SK-N-SH treated with all-trans-retinoic acid at 6 μM for 48 hours (cell line): ENCODE measurements around the gene NFE2L1.

Source experiments
- BACH2 ChIP-seq: fragments of 250-450 bp; sonication (Bioruptor Pico); IDR thresholded peaks from 2 replicates; pipeline ENCODE4 v1.9.0; 2021; ENCODE audit warnings: mild to moderate bottlenecking, borderline replicate concordance
- ISL1 ChIP-seq: fragments of 250-450 bp; sonication (Bioruptor Pico); IDR thresholded peaks from 2 replicates; pipeline ENCODE4 v2.1.2; 2022; ENCODE audit warnings: mild to moderate bottlenecking, moderate library complexity
- PPARA ChIP-seq: fragments of 250-450 bp; sonication (Bioruptor Pico); IDR thresholded peaks from 2 replicates; pipeline ENCODE4 v1.5.0; 2020; ENCODE audit warnings: mild to moderate bottlenecking, borderline replicate concordance
- ZNF565 ChIP-seq: fragments of 450-650 bp; formaldehyde crosslinking; conservative IDR thresholded peaks from 2 replicates; pipeline ENCODE4 v1.5.0; 2020; ENCODE audit warnings: low read depth, mild to moderate bottlenecking, moderate library complexity
- ZNF70 ChIP-seq: fragments of 450-650 bp; formaldehyde crosslinking; IDR thresholded peaks from 2 replicates; pipeline ENCODE4 v1.5.0; 2020; ENCODE audit warnings: mild to moderate bottlenecking, moderate library complexity
- TF ChIP-seq, protein P1 (sequence below): fragments of 250-450 bp; sonication (Bioruptor Pico); IDR thresholded peaks from 2 replicates; pipeline ENCODE4 v1.5.0; 2020; ENCODE audit warnings: mild to moderate bottlenecking, moderate library complexity
- TF ChIP-seq, protein P2 (sequence below): fragments of 250-450 bp; sonication (Bioruptor Pico); IDR thresholded peaks from 2 replicates; pipeline ENCODE4 v1.8.0; 2020; ENCODE audit warnings: mild to moderate bottlenecking, moderate library complexity, borderline replicate concordance
- TF ChIP-seq, protein P3 (sequence below): fragments of 250-450 bp; sonication (Bioruptor Pico); IDR thresholded peaks from 2 replicates; pipeline ENCODE4 v1.5.1; 2021; ENCODE audit warnings: mild to moderate bottlenecking, moderate library complexity

DNA sequence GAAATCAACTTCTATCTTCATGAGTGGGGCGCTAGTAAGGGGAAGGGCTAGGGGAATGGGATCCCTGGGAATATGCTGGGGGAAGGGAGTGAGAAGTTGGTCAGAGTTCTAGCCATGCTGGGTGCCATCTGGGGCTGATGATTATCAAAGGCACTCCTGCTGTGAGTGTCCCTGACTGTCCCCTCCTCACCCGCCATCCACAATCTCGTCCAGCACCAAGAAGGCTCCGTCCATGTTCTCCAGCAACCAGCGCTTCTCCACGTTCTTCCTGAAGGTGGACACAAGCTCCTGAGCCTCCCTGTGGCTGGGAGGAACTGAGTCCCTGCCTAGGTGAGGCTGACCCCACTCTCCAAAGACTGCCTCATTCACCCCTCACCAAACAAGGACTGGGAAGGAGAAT is 16.2 kb upstream of the NFE2L1 start:
- TF ChIP-seq BACH2: no peak
- no peak for TF ChIP-seq ISL1 (CRISPR knock-in tag)
- TF ChIP-seq, protein P1, sequence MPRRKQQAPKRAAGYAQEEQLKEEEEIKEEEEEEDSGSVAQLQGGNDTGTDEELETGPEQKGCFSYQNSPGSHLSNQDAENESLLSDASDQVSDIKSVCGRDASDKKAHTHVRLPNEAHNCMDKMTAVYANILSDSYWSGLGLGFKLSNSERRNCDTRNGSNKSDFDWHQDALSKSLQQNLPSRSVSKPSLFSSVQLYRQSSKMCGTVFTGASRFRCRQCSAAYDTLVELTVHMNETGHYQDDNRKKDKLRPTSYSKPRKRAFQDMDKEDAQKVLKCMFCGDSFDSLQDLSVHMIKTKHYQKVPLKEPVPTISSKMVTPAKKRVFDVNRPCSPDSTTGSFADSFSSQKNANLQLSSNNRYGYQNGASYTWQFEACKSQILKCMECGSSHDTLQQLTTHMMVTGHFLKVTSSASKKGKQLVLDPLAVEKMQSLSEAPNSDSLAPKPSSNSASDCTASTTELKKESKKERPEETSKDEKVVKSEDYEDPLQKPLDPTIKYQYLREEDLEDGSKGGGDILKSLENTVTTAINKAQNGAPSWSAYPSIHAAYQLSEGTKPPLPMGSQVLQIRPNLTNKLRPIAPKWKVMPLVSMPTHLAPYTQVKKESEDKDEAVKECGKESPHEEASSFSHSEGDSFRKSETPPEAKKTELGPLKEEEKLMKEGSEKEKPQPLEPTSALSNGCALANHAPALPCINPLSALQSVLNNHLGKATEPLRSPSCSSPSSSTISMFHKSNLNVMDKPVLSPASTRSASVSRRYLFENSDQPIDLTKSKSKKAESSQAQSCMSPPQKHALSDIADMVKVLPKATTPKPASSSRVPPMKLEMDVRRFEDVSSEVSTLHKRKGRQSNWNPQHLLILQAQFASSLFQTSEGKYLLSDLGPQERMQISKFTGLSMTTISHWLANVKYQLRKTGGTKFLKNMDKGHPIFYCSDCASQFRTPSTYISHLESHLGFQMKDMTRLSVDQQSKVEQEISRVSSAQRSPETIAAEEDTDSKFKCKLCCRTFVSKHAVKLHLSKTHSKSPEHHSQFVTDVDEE (CRISPR knock-in tag): no peak
- no peak for TF ChIP-seq ZNF70 (CRISPR knock-in tag)
- TF ChIP-seq, protein P2, sequence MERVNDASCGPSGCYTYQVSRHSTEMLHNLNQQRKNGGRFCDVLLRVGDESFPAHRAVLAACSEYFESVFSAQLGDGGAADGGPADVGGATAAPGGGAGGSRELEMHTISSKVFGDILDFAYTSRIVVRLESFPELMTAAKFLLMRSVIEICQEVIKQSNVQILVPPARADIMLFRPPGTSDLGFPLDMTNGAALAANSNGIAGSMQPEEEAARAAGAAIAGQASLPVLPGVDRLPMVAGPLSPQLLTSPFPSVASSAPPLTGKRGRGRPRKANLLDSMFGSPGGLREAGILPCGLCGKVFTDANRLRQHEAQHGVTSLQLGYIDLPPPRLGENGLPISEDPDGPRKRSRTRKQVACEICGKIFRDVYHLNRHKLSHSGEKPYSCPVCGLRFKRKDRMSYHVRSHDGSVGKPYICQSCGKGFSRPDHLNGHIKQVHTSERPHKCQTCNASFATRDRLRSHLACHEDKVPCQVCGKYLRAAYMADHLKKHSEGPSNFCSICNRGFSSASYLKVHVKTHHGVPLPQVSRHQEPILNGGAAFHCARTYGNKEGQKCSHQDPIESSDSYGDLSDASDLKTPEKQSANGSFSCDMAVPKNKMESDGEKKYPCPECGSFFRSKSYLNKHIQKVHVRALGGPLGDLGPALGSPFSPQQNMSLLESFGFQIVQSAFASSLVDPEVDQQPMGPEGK (CRISPR knock-in tag): no peak
- no peak for TF ChIP-seq ZNF565 (CRISPR knock-in tag)
- TF ChIP-seq, protein P3, sequence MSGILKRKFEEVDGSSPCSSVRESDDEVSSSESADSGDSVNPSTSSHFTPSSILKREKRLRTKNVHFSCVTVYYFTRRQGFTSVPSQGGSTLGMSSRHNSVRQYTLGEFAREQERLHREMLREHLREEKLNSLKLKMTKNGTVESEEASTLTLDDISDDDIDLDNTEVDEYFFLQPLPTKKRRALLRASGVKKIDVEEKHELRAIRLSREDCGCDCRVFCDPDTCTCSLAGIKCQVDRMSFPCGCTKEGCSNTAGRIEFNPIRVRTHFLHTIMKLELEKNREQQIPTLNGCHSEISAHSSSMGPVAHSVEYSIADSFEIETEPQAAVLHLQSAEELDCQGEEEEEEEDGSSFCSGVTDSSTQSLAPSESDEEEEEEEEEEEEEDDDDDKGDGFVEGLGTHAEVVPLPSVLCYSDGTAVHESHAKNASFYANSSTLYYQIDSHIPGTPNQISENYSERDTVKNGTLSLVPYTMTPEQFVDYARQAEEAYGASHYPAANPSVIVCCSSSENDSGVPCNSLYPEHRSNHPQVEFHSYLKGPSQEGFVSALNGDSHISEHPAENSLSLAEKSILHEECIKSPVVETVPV: no peak
- no peak for TF ChIP-seq PPARA (CRISPR knock-in tag)
